HL-60 (cell line): ENCODE results near the gene SPATA21.

Experiments used
- CTCF ChIP-seq: IDR thresholded peaks from one replicate; pipeline ENCODE4 v1.5.1; 2011; ENCODE audit warnings: low read length, control low read depth, inconsistent platforms; ENCODE audit not compliant: insufficient read depth
- GABPA ChIP-seq: IDR thresholded peaks from 2 replicates; pipeline ENCODE4 v1.6.1; 2012; ENCODE audit warnings: low read depth
- POLR2AphosphoS5 ChIP-seq: IDR thresholded peaks from 2 replicates; pipeline ENCODE4 v1.6.1; 2012; ENCODE audit warnings: low read depth
- SPI1 ChIP-seq: IDR thresholded peaks from 2 replicates; pipeline ENCODE4 v1.6.1; 2012; ENCODE audit warnings: low read depth, mild to moderate bottlenecking, borderline replicate concordance
- TF ChIP-seq, protein P1 (sequence below): IDR thresholded peaks from 2 replicates; pipeline ENCODE4 v1.6.1; 2012; ENCODE audit warnings: low read depth; ENCODE audit not compliant: insufficient replicate concordance

- TF ChIP-seq CTCF (no peak), POLR2AphosphoS5 (no peak), GABPA (peak; percentile 49), SPI1 (peak; percentile 14; the same call in 1 of the 2 replicates)
- TF ChIP-seq, protein P1, sequence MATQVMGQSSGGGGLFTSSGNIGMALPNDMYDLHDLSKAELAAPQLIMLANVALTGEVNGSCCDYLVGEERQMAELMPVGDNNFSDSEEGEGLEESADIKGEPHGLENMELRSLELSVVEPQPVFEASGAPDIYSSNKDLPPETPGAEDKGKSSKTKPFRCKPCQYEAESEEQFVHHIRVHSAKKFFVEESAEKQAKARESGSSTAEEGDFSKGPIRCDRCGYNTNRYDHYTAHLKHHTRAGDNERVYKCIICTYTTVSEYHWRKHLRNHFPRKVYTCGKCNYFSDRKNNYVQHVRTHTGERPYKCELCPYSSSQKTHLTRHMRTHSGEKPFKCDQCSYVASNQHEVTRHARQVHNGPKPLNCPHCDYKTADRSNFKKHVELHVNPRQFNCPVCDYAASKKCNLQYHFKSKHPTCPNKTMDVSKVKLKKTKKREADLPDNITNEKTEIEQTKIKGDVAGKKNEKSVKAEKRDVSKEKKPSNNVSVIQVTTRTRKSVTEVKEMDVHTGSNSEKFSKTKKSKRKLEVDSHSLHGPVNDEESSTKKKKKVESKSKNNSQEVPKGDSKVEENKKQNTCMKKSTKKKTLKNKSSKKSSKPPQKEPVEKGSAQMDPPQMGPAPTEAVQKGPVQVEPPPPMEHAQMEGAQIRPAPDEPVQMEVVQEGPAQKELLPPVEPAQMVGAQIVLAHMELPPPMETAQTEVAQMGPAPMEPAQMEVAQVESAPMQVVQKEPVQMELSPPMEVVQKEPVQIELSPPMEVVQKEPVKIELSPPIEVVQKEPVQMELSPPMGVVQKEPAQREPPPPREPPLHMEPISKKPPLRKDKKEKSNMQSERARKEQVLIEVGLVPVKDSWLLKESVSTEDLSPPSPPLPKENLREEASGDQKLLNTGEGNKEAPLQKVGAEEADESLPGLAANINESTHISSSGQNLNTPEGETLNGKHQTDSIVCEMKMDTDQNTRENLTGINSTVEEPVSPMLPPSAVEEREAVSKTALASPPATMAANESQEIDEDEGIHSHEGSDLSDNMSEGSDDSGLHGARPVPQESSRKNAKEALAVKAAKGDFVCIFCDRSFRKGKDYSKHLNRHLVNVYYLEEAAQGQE, result no peak
Observed at GRCh38 chr1:16441282-16441665, 4.0 kb upstream of the SPATA21 start.
